Stimulated activated CD8-positive, alpha-beta memory T cell treated with anti-CD3 and anti-CD28 coated beads, Interleukin-15, amount 100 ng/mL, for 4 hours (primary cell): ENCODE results near the gene FAIM2.

Experiments used
- DNase-seq, 2 donors: peaks; one replicate each; pipeline ENCODE4 v3.0.0-alpha.2; 2020; ENCODE audit warnings: low read depth in 2 of 2

FAIM2 gene

GRCh38 chr12:49903700-49904423, at the start of gene FAIM2:
Gene FAIM2, minus strand, starts transcription at chr12:49903900. Its CDS starts 108 bp downstream, at chr12:49903792.
- DNase-seq = peak; percentile 11 to 22

- no peak for DNase-seq
Measured at GRCh38 chr12:49953151-49953550, 49.5 kb upstream of the FAIM2 start.

DNA sequence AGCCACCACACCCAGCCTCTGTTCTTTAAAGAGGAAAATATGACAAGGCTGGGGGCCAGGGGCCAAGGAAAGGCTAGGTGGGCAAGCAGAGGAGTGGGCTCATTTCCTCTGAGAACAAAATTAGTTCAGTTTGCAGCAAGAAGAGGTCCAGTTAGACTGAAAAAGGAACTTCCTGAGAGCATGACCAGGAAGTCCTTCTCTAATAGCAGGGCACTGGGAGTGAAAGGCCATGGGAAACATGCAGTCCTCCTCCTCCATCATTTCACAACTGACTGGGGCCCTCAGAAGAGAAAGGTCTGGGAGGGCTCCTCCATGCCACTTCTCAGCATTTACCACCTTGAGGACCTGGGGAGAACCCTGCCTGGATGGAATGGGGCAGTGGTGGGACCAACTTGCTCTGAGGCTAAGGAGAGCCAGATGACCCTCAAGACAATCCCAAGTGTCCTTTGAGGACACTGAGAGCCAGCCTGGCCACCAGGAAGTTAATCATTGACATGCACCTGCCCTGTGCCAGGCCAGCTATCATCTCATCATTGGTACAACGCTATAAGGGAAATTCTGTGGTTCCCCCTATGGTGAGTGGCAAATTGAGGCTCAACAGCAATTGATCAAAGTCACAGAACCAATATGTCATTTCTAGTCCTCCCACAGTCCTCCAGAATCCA, 48.8 kb upstream of the FAIM2 start:
- DNase-seq = no peak

- DNase-seq = no peak
Measured at GRCh38 chr12:49951411-49952240, 47.9 kb upstream of the FAIM2 start.

- DNase-seq = no peak
Measured at GRCh38 chr12:49950273-49951251, 46.9 kb upstream of the FAIM2 start, which contains the start of gene AQP2. Gene AQP2, plus strand, starts transcription at chr12:49950737. Its CDS starts 94 bp downstream, at chr12:49950831.

DNA sequence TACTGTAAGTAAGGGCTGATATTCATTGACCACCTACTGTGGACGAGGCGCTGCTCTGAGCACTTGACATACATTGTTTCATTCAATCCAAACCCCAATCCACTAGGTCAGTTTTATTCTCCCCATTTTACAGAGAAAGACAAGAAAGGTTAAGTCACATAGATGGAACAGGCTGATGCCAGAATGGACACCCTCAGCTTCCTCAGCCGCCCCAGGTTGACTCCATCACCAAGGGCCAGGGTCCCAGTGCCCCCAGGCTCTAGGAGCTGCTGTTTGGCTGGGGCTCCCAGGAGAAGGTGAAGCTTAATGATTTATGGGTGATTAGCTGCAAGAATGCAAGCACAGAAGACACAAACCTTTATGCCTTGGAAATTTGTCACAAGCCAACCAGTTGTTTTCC, 46.2 kb upstream of the FAIM2 start:
- DNase-seq = no peak

DNA sequence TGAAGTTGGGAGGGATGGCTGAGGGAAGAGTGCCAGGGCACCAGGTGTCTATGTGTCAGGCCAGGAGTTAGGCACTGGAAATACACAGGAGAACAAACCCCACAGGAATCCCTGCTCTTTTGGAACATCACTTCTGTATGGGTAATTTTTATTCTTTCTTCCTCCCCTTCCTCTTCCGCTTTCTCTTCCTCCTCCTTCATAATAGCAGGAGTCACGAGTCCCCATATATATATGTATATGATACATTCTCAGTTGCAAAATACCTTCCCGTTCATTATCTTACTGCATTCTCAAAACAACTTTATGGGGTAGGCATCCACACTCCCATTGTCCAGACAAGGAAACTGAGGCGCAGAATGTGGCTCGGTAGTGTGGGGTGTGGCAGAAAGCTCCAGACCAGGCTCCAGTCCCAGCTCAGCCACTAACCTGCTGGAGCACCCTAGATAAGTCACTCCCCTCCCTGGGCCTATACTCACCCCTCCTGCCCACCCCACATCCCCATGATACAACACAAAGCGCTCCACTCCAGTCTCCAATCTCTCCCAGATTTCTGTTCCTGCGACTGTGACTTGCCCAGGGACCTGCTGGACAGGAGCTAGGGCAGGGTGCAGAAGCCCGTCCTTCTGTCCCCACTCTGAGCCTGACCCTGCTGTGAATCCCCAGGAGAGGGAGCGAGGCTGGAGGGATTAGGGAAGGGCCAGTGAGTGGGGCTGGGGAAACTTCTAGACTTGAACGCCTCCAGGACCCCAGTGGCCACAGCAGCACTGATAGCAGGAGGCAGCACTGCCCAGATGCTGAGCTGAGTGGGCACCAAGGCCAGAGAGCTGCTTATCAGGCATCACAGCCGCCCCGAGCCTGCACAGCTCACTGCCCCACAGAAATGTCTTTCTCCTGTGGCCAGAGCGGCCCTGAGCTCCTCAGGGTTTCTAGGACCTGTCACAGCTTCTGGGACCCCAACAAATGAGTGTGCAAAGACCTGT, 45.5 kb upstream of the FAIM2 start:
- no peak for DNase-seq

- DNase-seq = no peak
Measured at GRCh38 chr12:49947593-49948226, 44.0 kb upstream of the FAIM2 start.

DNA sequence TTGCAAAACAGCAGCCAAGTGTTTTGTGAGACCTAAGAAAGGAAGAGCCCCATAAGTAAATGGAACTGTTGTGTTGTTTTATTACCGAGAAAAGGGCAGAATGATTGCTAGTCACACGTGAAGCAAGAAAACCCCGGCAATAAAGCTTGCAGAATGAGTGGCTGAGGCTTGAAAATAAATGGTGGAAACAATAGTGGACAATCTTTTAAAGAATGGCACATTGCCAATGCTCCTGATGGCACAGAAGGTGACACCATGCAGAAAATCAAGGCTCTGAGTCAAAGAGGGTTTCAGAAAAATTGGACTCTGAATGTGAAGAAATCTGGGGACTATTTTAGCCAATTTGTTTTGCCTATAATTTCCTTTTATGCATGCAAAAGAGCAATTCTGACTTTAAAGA, 42.8 kb upstream of the FAIM2 start:
- no peak for DNase-seq

- DNase-seq = no peak
Measured at GRCh38 chr12:49946086-49946485, 42.4 kb upstream of the FAIM2 start.

DNA sequence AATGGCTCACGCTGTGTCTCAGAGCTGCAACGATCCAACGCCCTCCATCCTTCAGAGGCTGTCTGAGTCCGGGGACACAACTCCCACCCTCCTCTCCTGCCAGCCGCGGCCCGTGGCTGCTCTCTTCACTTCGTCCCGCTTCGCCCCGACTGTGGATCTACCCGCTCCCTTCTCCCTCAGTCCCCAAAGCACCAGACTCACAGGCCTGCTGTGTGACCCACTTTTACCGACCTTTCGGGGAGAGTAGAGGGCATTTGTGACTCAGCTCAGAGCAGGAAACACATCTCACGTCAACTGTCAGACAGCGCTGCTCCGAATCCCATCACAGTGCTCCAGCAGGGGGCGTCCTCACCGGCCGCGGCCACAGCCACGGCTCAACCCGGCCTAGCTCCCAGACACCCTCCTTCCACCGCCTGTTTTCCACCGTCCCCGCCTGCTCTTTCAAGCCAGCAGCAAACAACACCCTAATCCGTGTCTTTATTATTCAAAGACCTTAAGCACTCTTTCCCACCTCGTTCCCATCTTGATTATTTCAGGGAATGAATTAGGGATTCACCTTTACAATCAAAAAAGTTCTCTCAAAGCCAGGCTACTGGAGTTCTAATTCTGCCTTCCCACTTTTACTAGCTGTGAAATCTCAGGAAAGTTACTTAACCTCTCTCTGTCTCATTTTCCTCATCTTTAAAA, 41.8 kb upstream of the FAIM2 start:
- DNase-seq = peak; percentile 67 to 72

- no peak for DNase-seq
Measured at GRCh38 chr12:49944718-49945117, 41.0 kb upstream of the FAIM2 start.

DNA sequence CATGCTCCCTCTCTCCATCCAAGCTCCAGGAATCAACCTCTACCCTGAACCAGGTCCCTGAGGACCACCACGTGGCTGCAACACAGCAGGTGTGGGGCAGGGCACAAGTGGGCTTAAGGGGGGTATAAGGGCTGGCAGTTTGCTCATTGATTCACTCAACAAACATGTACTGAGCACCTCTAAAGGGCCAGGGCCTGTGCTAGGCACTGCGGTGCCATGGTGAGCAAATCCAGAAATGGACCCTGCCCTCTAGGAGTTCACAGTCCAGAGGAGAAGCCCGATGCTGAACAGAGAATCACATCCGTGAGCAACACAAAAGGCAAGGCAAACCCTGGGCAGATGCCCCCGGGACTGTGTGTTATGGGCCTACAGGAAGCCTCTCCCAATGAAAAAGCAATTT, 40.3 kb upstream of the FAIM2 start:
- DNase-seq = no peak

DNA sequence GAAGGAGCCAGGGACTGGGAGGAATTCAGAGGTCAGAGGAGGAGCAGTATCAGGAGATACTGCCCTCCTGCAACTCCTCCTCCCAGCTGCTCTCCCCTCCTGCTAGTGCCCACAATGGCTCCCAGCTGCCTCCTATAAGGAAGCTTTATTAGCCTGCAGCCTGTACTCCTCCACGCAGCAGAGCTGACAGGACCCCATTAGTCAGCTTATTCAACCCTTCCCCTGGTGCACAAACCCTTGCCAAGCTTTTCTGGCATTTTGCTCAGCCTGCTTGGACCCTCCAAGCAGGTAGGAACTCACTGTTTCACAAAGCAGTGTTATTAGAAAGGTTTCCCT, 39.9 kb upstream of the FAIM2 start:
- no peak for DNase-seq

DNA sequence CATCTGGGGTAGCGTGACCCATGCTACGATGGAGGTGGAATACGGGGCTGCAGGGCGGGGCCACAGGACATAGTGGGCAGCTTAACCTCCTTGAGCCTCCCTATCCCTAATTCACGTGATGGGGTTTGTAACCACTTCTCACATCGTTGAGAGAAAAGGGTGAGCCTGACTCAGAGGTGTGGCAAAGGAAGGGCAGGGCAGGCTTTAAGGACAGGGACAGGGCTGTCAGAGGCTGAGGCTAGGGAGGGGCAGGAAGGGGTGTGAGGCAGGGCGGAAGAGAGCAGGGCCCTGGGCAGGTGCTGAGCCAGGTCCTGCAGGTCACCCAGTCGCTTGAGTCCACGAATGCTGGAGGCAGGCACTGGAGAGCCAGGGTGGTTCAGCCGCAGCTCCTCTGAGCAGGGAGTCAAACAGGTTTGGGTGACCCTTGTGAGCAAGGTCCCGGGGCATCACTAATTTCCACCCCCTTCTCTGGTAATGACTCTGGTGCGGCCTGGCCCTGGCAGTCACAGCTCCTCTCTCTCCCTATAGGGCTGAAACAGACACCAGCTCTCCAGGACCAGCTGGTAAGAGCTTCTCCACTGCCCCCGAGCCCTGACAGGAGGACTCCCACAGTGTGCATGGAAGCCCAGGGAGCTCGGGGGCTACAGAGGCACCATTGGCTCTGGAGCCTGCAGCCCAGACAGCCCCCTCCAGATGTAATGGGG, 39.4 kb upstream of the FAIM2 start:
- DNase-seq = no peak

- DNase-seq = no peak
Measured at GRCh38 chr12:49942512-49942893, 38.8 kb upstream of the FAIM2 start.

DNA sequence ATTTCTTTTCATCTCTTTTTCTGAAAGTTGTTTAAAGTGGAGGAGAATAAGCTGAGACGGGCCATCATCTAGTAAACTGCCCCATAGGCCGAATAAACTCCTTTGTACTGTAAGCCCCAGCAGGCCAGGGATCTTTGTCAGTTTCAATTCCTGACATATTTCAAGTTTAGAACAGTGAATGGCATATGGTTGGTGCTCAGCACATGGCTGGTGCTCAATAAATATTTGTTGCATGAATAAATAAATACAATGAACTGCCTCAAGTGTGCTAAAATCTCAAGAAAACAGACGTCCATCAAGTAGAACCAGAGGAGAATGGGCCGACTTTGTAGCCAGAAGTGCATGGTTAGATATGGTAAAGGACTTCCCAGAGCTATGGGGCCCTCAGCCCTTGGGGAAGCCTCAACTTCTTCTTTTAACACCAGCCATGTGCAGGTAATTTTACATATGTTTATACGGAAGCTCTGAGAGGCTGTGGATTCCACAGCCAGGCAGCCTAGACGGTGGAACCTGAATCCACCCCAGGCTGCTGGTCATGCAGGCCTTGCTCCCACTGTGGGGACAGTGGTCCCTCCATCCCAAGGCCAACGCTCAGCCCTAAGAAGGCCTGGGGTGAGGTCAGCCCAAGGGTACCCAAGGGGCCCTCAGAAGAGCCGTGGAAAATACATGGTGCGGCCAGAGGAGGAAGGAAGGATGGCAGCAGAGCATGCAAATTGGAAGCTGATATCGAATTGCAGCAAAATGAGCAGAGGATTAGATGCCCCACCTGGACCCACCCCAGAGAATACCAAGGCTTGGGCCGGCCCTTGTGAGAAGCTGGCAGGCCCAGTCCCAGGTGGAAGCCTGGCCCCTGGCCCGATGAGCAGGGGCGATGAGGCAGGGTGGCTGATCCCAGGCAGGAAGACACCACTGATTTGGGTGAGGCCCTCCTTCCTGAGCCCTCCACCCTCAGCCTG, 38.1 kb upstream of the FAIM2 start:
- DNase-seq = no peak
